Anterior cingulate cortex (tissue), 58 donors: ENCODE results near the gene SPTBN5.

Experiments
- DNase-seq, 58 donors: peaks; one replicate each; lab custom pipeline; 2025; lab: John Stamatoyannopoulos, UW

SPTBN5 gene

DNA sequence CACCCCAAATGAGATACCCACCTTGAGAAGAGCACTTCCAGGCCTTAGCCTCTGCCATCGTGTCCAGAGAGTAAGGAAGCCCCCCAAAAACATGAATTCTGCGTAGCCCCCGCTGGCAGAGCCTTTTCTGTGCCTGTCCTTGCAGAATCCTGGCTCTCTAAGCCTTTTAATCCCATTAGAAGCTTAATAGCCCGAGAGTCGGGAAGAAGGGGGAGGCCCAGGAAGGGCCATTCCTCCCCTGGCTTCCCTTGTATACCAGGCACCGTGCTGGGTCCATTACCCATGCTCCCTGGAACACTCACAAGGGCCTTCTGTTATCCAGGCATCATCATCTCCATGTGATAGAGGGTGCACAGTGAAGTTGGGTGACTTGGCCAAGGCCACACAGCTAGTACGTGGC lies 7.1 kb downstream of the SPTBN5 start:
- DNase-seq = no peak

- DNase-seq = no peak
These were observed 8.0 kb downstream of the SPTBN5 start for GRCh38 chr15:41885841-41886240.

GRCh38 chr15:41885321-41885720 lies 8.5 kb downstream of the SPTBN5 start:
- no peak for DNase-seq

GRCh38 chr15:41884458-41884857 lies 9.4 kb downstream of the SPTBN5 start:
- no peak for DNase-seq

DNA sequence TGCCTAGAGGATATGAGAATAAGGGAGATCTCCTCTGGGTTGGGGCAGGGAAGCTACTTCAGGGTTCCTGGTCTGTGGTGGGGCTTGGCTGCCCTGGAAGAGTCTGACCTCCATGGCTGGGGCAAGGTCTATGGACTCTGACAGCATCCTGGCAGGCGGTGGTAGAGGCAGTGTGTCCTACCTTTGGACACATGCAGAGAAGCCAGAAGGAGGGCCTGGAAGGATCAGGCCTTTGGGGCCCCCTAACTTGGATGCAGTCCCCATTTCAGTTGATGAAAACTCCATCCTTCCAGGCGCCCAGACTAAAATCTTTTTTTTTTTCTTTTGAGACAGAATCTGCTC lies 10.4 kb downstream of the SPTBN5 start:
- DNase-seq = no peak

GRCh38 chr15:41882689-41883483 lies 11.0 kb downstream of the SPTBN5 start:
- DNase-seq = peak in 7 of 58 donors; percentile 6 to 36 (median 13)

- no peak for DNase-seq
These were observed 11.7 kb downstream of the SPTBN5 start for GRCh38 chr15:41881920-41882688.

- no peak for DNase-seq
These were observed 12.3 kb downstream of the SPTBN5 start for GRCh38 chr15:41881550-41881919.

GRCh38 chr15:41881086-41881485 lies 12.8 kb downstream of the SPTBN5 start:
- no peak for DNase-seq

GRCh38 chr15:41880156-41880877 lies 13.5 kb downstream of the SPTBN5 start:
- DNase-seq = no peak

DNA sequence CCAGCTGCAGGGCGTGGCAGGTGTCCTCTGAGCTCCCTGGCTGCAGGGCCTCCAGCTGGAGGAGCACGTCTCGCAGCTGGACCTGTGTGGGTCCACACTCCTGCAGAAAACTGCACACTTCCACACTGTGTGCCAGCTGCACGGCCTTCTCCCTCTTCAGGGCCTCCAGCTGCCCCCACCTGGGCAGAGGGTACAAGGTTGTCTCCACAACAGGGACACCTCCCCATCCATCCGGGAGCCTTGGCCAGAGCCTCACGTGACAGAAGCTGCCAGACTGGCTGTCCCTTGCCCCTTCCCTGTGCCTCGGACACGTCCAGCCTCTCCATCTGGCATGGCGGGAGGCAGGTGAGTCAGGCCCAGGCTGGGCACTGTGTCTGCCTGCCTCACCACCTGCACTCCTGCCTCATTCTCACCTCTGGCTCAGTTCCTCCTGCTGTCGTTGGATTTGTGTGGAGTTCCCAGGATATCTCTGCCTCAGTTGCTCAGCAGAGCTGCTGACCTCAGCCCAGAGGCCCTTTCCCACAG lies 14.5 kb downstream of the SPTBN5 start:
- no peak for DNase-seq

DNA sequence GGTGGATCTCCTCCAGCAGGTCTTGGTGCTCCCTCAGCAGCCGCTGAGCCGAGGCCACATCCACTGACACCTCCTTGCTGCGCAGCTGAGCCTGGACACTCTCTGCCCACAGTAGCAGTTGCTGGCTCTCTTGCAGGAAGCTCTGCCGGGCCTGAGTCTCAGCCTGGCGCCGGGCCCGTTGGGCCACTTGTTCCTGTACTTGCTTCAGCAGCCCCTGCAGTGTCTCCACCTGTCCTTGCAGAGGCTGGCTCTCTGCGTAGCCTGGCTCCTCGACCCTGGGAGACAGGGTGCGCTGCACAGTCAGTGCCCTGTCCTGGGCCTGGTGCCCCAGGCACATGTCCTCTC lies 15.5 kb downstream of the SPTBN5 start:
- DNase-seq = peak in 3 of 58 donors; percentile 3 to 24 (median 10)

DNA sequence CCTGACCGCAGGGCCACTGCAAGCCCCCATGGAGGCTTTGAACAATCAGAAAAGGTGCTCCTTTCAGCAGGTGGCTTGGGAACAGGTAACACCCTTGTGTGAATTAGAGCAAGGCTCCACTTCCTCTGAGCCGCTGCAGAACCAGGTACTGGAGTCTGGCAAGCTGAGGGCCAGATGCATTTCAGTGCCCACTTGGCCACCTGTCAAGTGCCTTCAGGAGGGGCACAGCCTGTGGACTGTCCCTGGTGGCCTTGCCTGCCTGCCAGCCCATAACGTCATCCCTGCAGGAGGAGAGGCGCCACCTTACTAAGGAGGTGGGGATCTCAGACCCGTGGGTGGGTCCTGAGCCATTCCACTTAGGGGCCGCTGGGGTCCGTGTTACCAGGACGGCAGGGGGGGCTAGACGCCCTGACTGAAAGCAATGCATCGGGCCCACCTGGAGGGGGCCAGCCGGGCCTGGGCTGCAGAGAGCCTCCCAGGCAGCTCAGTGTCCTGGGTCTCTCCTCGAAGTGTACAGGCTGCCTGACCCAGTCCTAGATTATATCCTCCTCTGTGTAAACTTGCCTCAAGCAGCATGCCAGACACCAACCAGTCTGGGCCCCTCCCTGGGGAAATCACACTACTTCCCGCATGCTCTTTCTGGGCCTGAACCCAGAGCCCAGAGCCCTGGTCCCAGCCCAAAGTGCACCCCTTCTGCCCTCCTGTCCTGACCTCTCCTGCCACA lies 16.1 kb downstream of the SPTBN5 start:
- DNase-seq = no peak

DNA sequence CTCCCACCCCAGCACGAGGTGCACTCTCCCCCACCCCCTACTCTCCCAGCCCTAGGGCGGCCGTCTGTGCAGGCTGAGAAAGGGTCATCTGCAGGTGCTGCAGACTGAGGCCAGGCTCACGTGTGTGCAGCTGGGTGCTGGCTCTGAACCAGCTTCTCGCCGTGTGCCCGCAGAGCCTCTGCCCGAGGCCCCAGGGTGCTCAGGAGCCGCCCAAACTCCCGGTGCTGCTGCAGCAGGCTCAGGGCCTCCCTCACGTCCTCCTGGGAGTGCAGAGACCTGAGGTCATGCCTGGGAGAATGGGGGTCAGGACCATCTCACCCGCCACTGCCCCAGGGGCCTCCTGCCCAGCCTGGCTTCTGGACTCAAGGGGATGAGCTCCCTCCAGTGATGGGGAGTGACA lies 17.2 kb downstream of the SPTBN5 start:
- no peak for DNase-seq

GRCh38 chr15:41876007-41876406 lies 17.8 kb downstream of the SPTBN5 start:
- no peak for DNase-seq

DNA sequence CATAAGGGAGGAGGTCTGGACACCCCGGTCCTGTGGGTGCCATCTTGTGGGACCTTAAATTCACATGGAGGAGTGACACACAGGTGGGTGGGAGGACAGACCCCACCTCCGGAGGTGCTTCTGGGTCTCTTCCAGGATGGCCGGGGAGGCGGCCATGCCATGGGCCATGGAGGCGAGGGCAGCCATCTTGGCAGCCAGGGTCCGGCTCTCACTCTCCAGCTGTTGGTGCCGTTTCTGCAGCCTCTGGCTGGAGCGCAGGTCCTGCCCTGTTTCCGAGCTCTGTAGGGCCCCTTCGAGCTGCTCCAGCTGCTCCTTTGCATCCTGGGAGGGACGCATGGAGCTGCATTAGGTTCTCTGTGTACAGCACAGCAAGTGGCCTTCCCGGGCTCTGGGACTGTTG lies 19.1 kb downstream of the SPTBN5 start:
- no peak for DNase-seq

DNA sequence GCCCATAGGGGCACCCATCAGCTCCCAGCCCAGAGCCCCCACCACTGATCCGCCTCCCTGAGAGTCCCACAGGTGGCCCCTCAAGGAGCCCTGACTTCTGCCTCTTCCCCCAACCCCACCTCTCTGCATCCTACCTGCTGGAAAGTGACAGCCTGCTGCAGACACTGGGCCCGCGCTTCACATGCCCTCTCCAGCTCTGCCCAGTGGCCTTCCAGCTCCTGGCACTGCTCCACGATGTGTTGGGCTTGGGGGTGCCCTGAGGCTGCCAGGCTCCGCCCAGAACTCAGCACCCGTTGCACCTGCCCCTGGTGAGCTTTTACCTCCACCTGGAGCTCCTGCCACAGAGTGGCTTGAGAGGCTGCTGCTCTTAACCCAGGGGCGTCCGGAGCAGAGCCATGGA lies 20.1 kb downstream of the SPTBN5 start:
- DNase-seq = no peak

DNA sequence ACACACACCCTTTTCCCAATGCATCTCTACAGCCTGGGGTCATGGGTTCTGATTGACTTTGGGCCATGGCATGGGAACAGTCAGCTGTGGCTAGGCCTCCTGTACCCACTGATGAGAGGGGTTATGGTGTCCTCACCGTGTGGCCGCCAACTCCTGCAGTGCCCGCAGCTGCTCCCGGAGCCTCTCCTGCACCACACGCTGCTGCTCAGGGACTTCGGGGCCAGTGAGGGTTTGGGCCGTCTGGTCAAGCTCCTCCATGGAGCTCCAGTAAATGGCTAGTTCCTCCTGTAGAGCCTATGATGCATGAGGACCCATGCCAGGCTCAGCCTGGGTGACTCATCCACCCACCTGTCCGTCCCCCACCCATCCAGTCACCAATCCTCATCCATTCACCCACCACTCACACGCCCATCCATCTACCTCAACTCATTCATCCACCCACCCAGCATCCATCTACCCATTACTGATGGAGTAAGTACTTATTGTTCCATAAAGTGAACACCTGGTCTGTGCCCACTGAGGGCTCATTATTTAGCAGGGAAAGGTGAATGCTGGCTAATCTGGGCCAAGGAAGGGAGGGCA lies 21.6 kb downstream of the SPTBN5 start:
- no peak for DNase-seq

DNA sequence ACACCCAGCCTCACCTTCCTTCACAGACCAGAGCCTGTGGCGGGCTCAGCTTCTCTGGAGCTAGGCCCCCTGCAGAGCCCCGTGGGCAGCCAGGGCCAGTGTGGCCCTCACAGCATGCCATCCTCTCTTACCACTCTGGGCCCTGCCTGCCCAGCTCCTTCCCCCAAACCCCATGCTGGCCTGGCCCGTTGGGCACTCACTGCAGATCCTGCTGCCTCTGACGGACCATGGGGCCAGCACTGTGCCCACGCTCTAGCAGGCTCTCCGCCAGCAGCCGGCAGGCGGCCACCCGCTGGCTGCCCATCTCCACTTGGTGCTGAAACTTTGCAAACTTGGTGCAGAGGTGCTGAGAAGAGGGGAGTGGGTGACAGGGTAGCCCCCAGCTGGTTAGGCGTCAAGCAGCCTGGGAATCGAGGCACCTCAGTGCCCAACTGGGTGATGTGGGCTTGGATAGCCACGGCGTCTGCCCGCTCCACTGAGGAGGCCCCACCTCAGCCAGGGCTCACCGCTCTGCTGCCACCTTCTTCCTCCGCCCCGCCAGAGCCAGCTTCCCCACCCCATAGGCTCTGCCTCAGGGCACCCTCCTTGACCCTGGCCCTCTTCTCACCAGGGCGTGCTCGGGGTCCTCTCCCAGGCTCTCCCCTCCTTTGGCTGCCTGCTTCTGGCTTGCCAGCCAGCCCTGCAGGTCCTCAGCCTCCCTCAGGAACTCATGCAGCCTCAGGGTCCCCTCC lies 22.5 kb downstream of the SPTBN5 start:
- DNase-seq = no peak

GRCh38 chr15:41870689-41871081 lies 23.2 kb downstream of the SPTBN5 start:
- DNase-seq = peak in 2 of 58 donors; percentile 15 to 22
